ENCODE results near the gene DDX5. TPM values are rescaled to one million over a fixed set of nuclear protein-coding genes. Genes with fewer than 3 reads are reported as not detected.
A peak's percentile ranks its signal among the peaks of the same experiment; 100 is the strongest.
"Not testable (repeated sequence)": the region's sequence is repeated elsewhere in the genome, so short reads cannot be mapped to it uniquely, and the experiment has no call there.

The DDX5 gene
- total RNA-seq, 5 donors from 2014 or later (not counting 1 experiment from before 2014, with no cell fraction given), result 1,461 to 3,147 (median 1,608) TPM

DNA sequence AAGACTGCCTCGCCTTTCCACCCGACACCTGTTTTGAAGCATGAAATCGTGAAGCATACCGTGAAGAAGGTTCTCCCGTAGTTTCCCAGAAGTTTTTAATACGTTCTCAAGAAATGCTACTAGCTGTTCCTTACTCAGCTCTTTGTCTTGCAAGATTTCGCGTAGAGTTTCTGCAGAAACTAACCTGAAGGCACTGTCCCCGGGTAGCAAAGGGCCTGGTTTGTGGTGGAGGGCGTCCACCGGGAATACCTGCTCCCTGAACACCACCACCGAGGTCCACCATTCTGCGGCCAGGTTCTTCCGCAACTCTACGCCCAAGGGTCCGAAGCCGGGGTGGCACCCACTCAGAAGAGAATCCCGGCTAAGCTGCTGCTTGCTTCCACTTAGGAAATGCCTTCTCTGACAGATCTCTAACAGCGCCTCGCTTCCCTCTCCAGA lies 9.7 kb downstream of the DDX5 start:
- no peak for ATAC-seq (replicated peaks in 1 of 4)
- Mint-ChIP-seq H3K4me3 (peak overlapping the region; percentile 99 to 100 (median 100)), H3K27ac (peak overlapping the region; percentile 99), H3K4me1 (peaks cover 76 to 90% (median 83%) of the 10 kb centered on the region in 3 donors), H3K36me3 (peaks cover 24% of the 10 kb centered on the region), H3K27me3 (no peaks in the 10 kb centered on the region), H3K9me3 (no peaks in the 10 kb centered on the region)
- POLR2A ChIA-PET, result interaction anchor here (0.6 to 4.8 kb wide), 9 partner anchors 10 to 670 kb away, joined by 3 to 72 read pairs (median 5); partner anchors contain the start of genes CEP95 (in 2 of the 2) and DDX5 (in 2 of the 2)
- Histone ChIP-seq H3K4me3 (ENCODE audit: control insufficient read depth in 1 of 2, extremely low read depth in 1 of 2, low read length in 1 of 2) (peak overlapping the region; percentile 84 to 98), H3K27me3 (replicated peaks in 1 of 2; ENCODE audit: control insufficient read depth in 2 of 2, extremely low read depth in 1 of 2, insufficient read depth in 2 of 2, low read length in 1 of 2) (no peaks in the 10 kb centered on the region), H3K27ac (ENCODE audit: low read length) (peak overlapping the region; percentile 91), H3K36me3 (ENCODE audit: control insufficient read depth in 2 of 2, extremely low read depth in 1 of 2, insufficient read depth in 1 of 2, low read length in 1 of 2) (peaks cover 6 to 52% of the 10 kb centered on the region in 2 donors), H3K4me1 (ENCODE audit: control insufficient read depth in 1 of 2, extremely low read depth in 1 of 2, insufficient read depth in 2 of 2, low read length in 2 of 2) (peaks cover 28 to 36% of the 10 kb centered on the region in 2 experiments), H3K9me3 (no peaks in the 10 kb centered on the region)
- CTCF ChIA-PET, result interaction anchor here (1.0 to 2.0 kb wide), 5 partner anchors 9 to 77 kb away, joined by 3 to 10 read pairs (median 6); partner anchors contain the start of genes CEP95 (in 1 of the 2) and DDX5 (in 1 of the 2)
- peak in 1 of 35 experiments; percentile 9 for DNase-seq
- 0% methylated on average over 18 of the region's 20 CpGs for WGBS (ENCODE audit: insufficient coverage)

DNA sequence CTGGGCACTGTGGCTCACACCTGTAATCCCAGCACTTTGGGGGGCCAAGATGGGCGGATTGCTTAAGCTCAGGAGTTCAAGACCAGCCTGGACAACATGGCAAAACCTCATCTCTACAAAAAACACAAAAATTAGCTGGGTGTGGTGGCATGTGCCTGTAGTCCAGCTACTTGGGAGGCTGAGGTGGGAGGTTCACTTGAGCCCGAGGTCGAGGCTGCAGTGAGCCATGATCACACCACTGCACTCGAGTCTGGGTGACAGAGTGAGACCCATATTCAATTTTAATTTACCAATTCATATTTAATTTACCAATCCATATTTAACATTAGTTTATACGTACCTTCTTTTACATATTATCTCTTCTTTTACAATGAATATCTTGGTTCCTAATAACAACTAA lies 10.8 kb downstream of the DDX5 start:
- H3K9me3 Mint-ChIP-seq; H3K4me3 ChIP-seq (ENCODE audit: control insufficient read depth in 1 of 2, extremely low read depth in 1 of 2, low read length in 1 of 2); H3K27me3 ChIP-seq (replicated peaks in 1 of 2; ENCODE audit: control insufficient read depth in 2 of 2, extremely low read depth in 1 of 2, insufficient read depth in 2 of 2, low read length in 1 of 2); H3K9me3 ChIP-seq; H3K27me3 Mint-ChIP-seq; H3K27ac ChIP-seq (ENCODE audit: low read length); ATAC-seq (replicated peaks in 1 of 4); H3K27ac Mint-ChIP-seq; DNase-seq: not testable (repeated sequence)
- peaks cover 4 to 50% of the 10 kb centered on the region in 2 donors for H3K36me3 ChIP-seq (ENCODE audit: control insufficient read depth in 2 of 2, extremely low read depth in 1 of 2, insufficient read depth in 1 of 2, low read length in 1 of 2)
- H3K36me3 Mint-ChIP-seq, result peaks cover 23% of the 10 kb centered on the region
- 80% methylated on average over 1 of the region's 5 CpGs for WGBS (ENCODE audit: insufficient coverage)
- H3K4me3 Mint-ChIP-seq, result peak overlapping the region; percentile 99 to 100 (median 100)
- H3K4me1 Mint-ChIP-seq, result peaks cover 65 to 79% (median 74%) of the 10 kb centered on the region in 3 donors
- ChIA-PET POLR2A (interaction anchor here (0.7 to 4.8 kb wide), 3 partner anchors 8 to 25 kb away, joined by 4 to 72 read pairs (median 8); partner anchors contain the start of genes CEP95 (in 1 of the 2) and DDX5 (in 1 of the 2)), CTCF (interaction anchor here in 1 of 2 donors (1.1 kb wide), 1 partner anchor 74 kb away, joined by 6 read pairs; no protein-coding TSS in a partner anchor)
- peaks cover 28 to 36% of the 10 kb centered on the region in 2 experiments for H3K4me1 ChIP-seq (ENCODE audit: control insufficient read depth in 1 of 2, extremely low read depth in 1 of 2, insufficient read depth in 2 of 2, low read length in 2 of 2)

DNA sequence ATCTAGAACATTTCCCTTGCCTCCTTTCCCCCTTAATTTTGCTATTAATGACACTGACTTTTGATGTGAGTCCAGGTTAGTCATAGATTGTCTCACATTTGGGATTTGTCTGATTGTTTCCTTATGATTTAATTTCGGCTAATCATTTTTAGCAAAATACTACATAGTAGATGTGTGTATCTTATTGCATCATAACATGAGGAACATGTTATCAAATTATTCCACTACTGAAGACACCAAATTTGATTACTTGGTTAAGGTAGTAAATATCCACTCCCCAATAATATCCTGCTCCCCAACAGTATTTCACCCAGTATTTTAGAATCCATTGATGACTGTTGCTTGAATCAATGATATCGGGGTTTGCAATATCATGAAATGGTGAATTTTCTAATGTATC lies 12.0 kb downstream of the DDX5 start:
- Mint-ChIP-seq H3K9me3 (no peaks in the 10 kb centered on the region), H3K36me3 (peaks cover 16% of the 10 kb centered on the region), H3K27ac (no peak overlapping the region), H3K4me1 (peaks cover 56 to 68% (median 64%) of the 10 kb centered on the region in 3 donors), H3K27me3 (no peaks in the 10 kb centered on the region), H3K4me3 (peak overlapping the region; percentile 55 to 99 (median 73))
- ATAC-seq (replicated peaks in 1 of 4) (no peak), DNase-seq (no peak)
- ChIA-PET CTCF (no interaction called here), POLR2A (interaction anchor here in 1 of 2 donors (0.6 kb wide), 1 partner anchor 146 kb away, joined by 4 read pairs; no protein-coding TSS in a partner anchor)
- H3K9me3 ChIP-seq, result no peaks in the 10 kb centered on the region
- peaks cover 28 to 36% of the 10 kb centered on the region in 2 experiments for H3K4me1 ChIP-seq (ENCODE audit: control insufficient read depth in 1 of 2, extremely low read depth in 1 of 2, insufficient read depth in 2 of 2, low read length in 2 of 2)
- no peak overlapping the region for H3K4me3 ChIP-seq (ENCODE audit: control insufficient read depth in 1 of 2, extremely low read depth in 1 of 2, low read length in 1 of 2)
- no CpG with 5 or more reads among the region's 2 CpGs for WGBS (ENCODE audit: insufficient coverage)
- H3K36me3 ChIP-seq (ENCODE audit: control insufficient read depth in 2 of 2, extremely low read depth in 1 of 2, insufficient read depth in 1 of 2, low read length in 1 of 2), result peaks cover 0 to 49% of the 10 kb centered on the region in 2 donors
- no peaks in the 10 kb centered on the region for H3K27me3 ChIP-seq (replicated peaks in 1 of 2; ENCODE audit: control insufficient read depth in 2 of 2, extremely low read depth in 1 of 2, insufficient read depth in 2 of 2, low read length in 1 of 2)
- no peak overlapping the region for H3K27ac ChIP-seq (ENCODE audit: low read length)

- H3K27me3 ChIP-seq (replicated peaks in 1 of 2; ENCODE audit: control insufficient read depth in 2 of 2, extremely low read depth in 1 of 2, insufficient read depth in 2 of 2, low read length in 1 of 2), result no peaks in the 10 kb centered on the region
- Mint-ChIP-seq H3K4me1 (peaks cover 42 to 53% (median 50%) of the 10 kb centered on the region in 3 donors), H3K4me3 (no peak overlapping the region), H3K9me3 (no peaks in the 10 kb centered on the region), H3K27ac (peak overlapping the region; percentile 28 to 39), H3K27me3 (no peaks in the 10 kb centered on the region), H3K36me3 (peaks cover 23% of the 10 kb centered on the region)
- no peak for ATAC-seq (replicated peaks in 1 of 4)
- WGBS (ENCODE audit: insufficient coverage), result 100% methylated on average over 1 of the region's 6 CpGs
- H3K36me3 ChIP-seq (ENCODE audit: control insufficient read depth in 2 of 2, extremely low read depth in 1 of 2, insufficient read depth in 1 of 2, low read length in 1 of 2), result peaks cover 0 to 44% of the 10 kb centered on the region in 2 donors
- no peaks in the 10 kb centered on the region for H3K9me3 ChIP-seq
- peak in 10 of 35 experiments; percentile 6 to 78 (median 26) for DNase-seq
- peak overlapping the region; percentile 50 for H3K27ac ChIP-seq (ENCODE audit: low read length)
- peaks cover 26 to 35% of the 10 kb centered on the region in 2 experiments for H3K4me1 ChIP-seq (ENCODE audit: control insufficient read depth in 1 of 2, extremely low read depth in 1 of 2, insufficient read depth in 2 of 2, low read length in 2 of 2)
- H3K4me3 ChIP-seq (ENCODE audit: control insufficient read depth in 1 of 2, extremely low read depth in 1 of 2, low read length in 1 of 2), result no peak overlapping the region
- ChIA-PET POLR2A (interaction anchor here (0.5 to 3.0 kb wide), 5 partner anchors 9 to 711 kb away, joined by 3 to 27 read pairs (median 3); partner anchors contain the start of genes CEP95 (in 1 of the 2) and DDX5 (in 1 of the 2)), CTCF (interaction anchor here (0.8 to 5.8 kb wide), 7 partner anchors 12 to 156 kb away, joined by 3 to 77 read pairs (median 3); partner anchors contain the start of genes CEP95 (in 1 of the 2) and DDX5 (in 1 of the 2))
These were observed 13.5 kb downstream of the DDX5 start for GRCh38 chr17:64492481-64493109.

- peaks cover 23% of the 10 kb centered on the region for H3K36me3 Mint-ChIP-seq
- no CpG with 5 or more reads among the region's 3 CpGs for WGBS (ENCODE audit: insufficient coverage)
- no peaks in the 10 kb centered on the region for H3K27me3 ChIP-seq (replicated peaks in 1 of 2; ENCODE audit: control insufficient read depth in 2 of 2, extremely low read depth in 1 of 2, insufficient read depth in 2 of 2, low read length in 1 of 2)
- no peak overlapping the region for H3K4me3 ChIP-seq (ENCODE audit: control insufficient read depth in 1 of 2, extremely low read depth in 1 of 2, low read length in 1 of 2)
- H3K9me3 Mint-ChIP-seq, result no peaks in the 10 kb centered on the region
- H3K9me3 ChIP-seq, result no peaks in the 10 kb centered on the region
- no peak overlapping the region for H3K4me3 Mint-ChIP-seq
- peaks cover 36 to 47% (median 44%) of the 10 kb centered on the region in 3 donors for H3K4me1 Mint-ChIP-seq
- ATAC-seq (replicated peaks in 1 of 4) (no peak), DNase-seq (no peak)
- ChIA-PET POLR2A (interaction anchor here in 1 of 2 donors (0.6 to 3.0 kb wide), 2 partner anchors 9 to 14 kb away, joined by 3 to 27 read pairs; partner anchors contain the start of genes CEP95 and DDX5), CTCF (interaction anchor here (0.8 to 5.8 kb wide), 10 partner anchors 13 to 186 kb away, joined by 3 to 77 read pairs (median 4); partner anchors contain the start of genes CEP95 (in 1 of the 2) and DDX5 (in 1 of the 2))
- no peak overlapping the region for H3K27ac ChIP-seq (ENCODE audit: low read length)
- H3K27me3 Mint-ChIP-seq, result no peaks in the 10 kb centered on the region
- H3K4me1 ChIP-seq (ENCODE audit: control insufficient read depth in 1 of 2, extremely low read depth in 1 of 2, insufficient read depth in 2 of 2, low read length in 2 of 2), result peaks cover 22 to 31% of the 10 kb centered on the region in 2 experiments
- H3K36me3 ChIP-seq (ENCODE audit: control insufficient read depth in 2 of 2, extremely low read depth in 1 of 2, insufficient read depth in 1 of 2, low read length in 1 of 2), result peaks cover 0 to 44% of the 10 kb centered on the region in 2 donors
- no peak overlapping the region for H3K27ac Mint-ChIP-seq
These were observed 14.1 kb downstream of the DDX5 start for GRCh38 chr17:64491994-64492393.
